Small intestine (tissue), 7 donors: ENCODE data around the gene GHRH. TPM values are rescaled to one million over a fixed set of nuclear protein-coding genes. Genes with fewer than 3 reads are reported as not detected.

ENCODE experiments used
- DNase-seq, 2 donors: peaks; one replicate each; pipeline versions ENCODE4 v3.0.0 to v3.0.0-alpha.2; 2013
- FAIRE-seq: peaks from 2 replicates; lab custom pipeline; 2012; peaks lifted over from hg19 to GRCh38; lab: Jason Lieb, UNC
- H3K27ac ChIP-seq, 3 donors: one replicate each; pipeline ENCODE4 v1.5.1; 2013; ENCODE audit warnings: low read length in 2 of 3, mild to moderate bottlenecking in 2 of 3, control low read depth in 1 of 3, inconsistent platforms in 1 of 3, low read depth in 1 of 3, moderate library complexity in 1 of 3
- H3K27me3 ChIP-seq, 3 donors: one replicate each; pipeline ENCODE4 v1.6.1; 2013; ENCODE audit warnings: low read length in 3 of 3, inconsistent platforms in 1 of 3; ENCODE audit not compliant: control insufficient read depth in 3 of 3, insufficient read depth in 3 of 3
- H3K36me3 ChIP-seq, 3 donors: one replicate each; pipeline ENCODE4 v1.6.1; 2013; ENCODE audit warnings: low read length in 3 of 3, inconsistent platforms in 1 of 3, low read depth in 1 of 3, mild to moderate bottlenecking in 1 of 3, moderate library complexity in 1 of 3; ENCODE audit not compliant: control insufficient read depth in 3 of 3, insufficient read depth in 2 of 3
- H3K4me1 ChIP-seq, 3 donors: one replicate each; pipeline ENCODE4 v1.6.1; 2013; ENCODE audit warnings: low read length in 2 of 3, inconsistent platforms in 1 of 3, low read depth in 1 of 3, mild to moderate bottlenecking in 1 of 3, moderate library complexity in 1 of 3; ENCODE audit not compliant: control insufficient read depth in 3 of 3, insufficient read depth in 2 of 3
- H3K4me3 ChIP-seq, 3 donors: one replicate each; pipeline ENCODE4 v1.5.1; 2013; ENCODE audit warnings: low read length in 3 of 3, control low read depth in 1 of 3, inconsistent platforms in 1 of 3, low read depth in 1 of 3, mild to moderate bottlenecking in 1 of 3, moderate library complexity in 1 of 3
- H3K9me3 ChIP-seq, 2 donors: one replicate each; pipeline ENCODE4 v1.6.1; 2013; ENCODE audit warnings: low read depth in 1 of 2, low read length in 1 of 2; ENCODE audit not compliant: control insufficient read depth in 2 of 2, insufficient read depth in 1 of 2
- WGBS, 3 donors: extraction: QIAGEN DNeasy Blood & Tissue Kit; methylation state at CpG; one replicate each; pipeline ENCODE4 v1.1.7; 2013; 5-methylcytosine and 5-hydroxymethylcytosine counted together
- polyA plus RNA-seq, 4 donors: library from polyadenylated mRNA; stranded (reverse) in 3 of 4; unstranded in 1 of 4; fragments of 200-250 nt in 3 of 4; fragments of 120-200 nt in 1 of 4; gene quantifications; one replicate each; pipeline versions ENCODE4 v1.2.1 to v1.2.3, GENCODE V29; 2013
- donor health status: healthy with polysubstance abuse.
- donor health status: control.
- donor health status: control.
- donor health status: Bipolar disorder and iron deficiency.
- donor health status: healthy.

Gene GHRH
- polyA plus RNA-seq, 4 donors = not detected

- peaks cover 0 to 40% (median 2%) of the 10 kb centered on the region in 3 donors for H3K36me3 ChIP-seq
- no peaks in the 10 kb centered on the region for H3K27me3 ChIP-seq
- peak overlapping the region in 2 of 3 donors; percentile 81 to 84 for H3K27ac ChIP-seq
- peaks cover 5 to 48% (median 24%) of the 10 kb centered on the region in 3 donors for H3K4me1 ChIP-seq
- FAIRE-seq (no peak), DNase-seq (peak; percentile 54 to 61)
- 24 to 68% (median 47%) methylated on average over 7 of the region's 7 CpGs for WGBS, 3 donors
- H3K9me3 ChIP-seq = peaks cover 0 to 10% of the 10 kb centered on the region in 2 donors
- H3K4me3 ChIP-seq = no peak overlapping the region
These were observed 34.0 kb upstream of the GHRH start for GRCh38 chr20:37295595-37295994.

DNA sequence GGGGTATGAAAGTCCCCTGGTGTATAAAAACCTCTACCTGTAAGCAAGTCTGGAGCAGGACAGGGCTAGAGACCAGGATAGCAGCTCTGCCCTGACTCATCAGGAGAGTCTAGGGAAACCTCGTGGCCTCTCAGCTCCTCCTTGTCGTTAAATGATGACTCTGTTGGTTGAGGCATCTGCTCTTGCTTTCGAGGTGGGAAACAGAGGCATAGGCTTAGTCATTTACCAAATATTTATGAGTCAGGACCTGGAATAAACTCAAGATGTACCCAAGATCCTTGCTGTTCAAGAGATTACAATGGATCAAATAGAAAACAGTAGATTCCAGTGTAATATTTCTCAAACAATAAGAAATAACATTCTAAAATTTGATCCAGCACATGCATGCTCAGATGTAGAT is 33.4 kb upstream of the GHRH start:
- 8 to 26% (median 24%) methylated on average over 3 of the region's 3 CpGs for WGBS, 3 donors
- Histone ChIP-seq H3K9me3 (peaks cover 0 to 10% of the 10 kb centered on the region in 2 donors), H3K27me3 (no peaks in the 10 kb centered on the region), H3K36me3 (peaks cover 0 to 37% (median 2%) of the 10 kb centered on the region in 3 donors), H3K27ac (peak overlapping the region; percentile 14 to 81 (median 35)), H3K4me3 (no peak overlapping the region), H3K4me1 (peaks cover 5 to 45% (median 24%) of the 10 kb centered on the region in 3 donors)
- FAIRE-seq (no peak), DNase-seq (peak; percentile 54 to 55)

GRCh38 chr20:37294262-37294981 is 32.8 kb upstream of the GHRH start:
- H3K27ac ChIP-seq = peak overlapping the region; percentile 35 to 81 (median 55)
- WGBS, 3 donors = 73 to 79% (median 77%) methylated on average over 6 of the region's 6 CpGs
- no peak for FAIRE-seq

GRCh38 chr20:37293301-37293943 is 31.8 kb upstream of the GHRH start:
- no peaks in the 10 kb centered on the region for H3K27me3 ChIP-seq
- 93 to 98% (median 94%) methylated on average over 11 of the region's 11 CpGs for WGBS, 3 donors
- H3K4me1 ChIP-seq = peaks cover 7 to 37% (median 24%) of the 10 kb centered on the region in 3 donors
- H3K27ac ChIP-seq = peak overlapping the region in 2 of 3 donors; percentile 29 to 81
- DNase-seq = no peak
- peaks cover 0 to 10% of the 10 kb centered on the region in 2 donors for H3K9me3 ChIP-seq
- H3K4me3 ChIP-seq = no peak overlapping the region
- peaks cover 0 to 24% (median 2%) of the 10 kb centered on the region in 3 donors for H3K36me3 ChIP-seq
- FAIRE-seq = no peak

More at GRCh38 chr20:37294262-37294981, 32.8 kb upstream of the GHRH start:
- Histone ChIP-seq H3K4me3 (no peak overlapping the region), H3K4me1 (peaks cover 5 to 39% (median 24%) of the 10 kb centered on the region in 3 donors), H3K27me3 (no peaks in the 10 kb centered on the region), H3K36me3 (peaks cover 0 to 32% (median 2%) of the 10 kb centered on the region in 3 donors), H3K9me3 (peaks cover 0 to 10% of the 10 kb centered on the region in 2 donors)
- DNase-seq = peak in 1 of 2 donors; percentile 49

DNA sequence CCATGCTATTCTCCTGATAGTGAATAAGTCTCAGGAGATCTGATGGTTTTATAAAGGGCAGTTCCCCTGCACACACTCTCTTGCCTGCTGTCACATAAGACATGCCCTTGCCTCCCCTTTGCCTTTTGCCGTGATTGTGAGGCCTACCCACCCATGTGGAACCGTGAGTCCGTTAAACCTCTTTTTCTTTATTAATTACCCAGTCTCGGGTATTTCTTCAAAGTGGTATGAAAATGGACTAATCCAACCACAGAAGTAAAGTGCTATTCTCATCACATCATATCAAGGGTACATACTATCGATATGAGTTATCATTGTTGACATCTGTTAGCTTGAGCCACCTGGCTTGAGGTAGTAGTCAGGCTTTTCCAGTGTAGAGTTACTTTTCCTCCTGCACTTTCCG is 30.1 kb upstream of the GHRH start:
- no peak overlapping the region for H3K27ac ChIP-seq
- WGBS, 3 donors = 86 to 90% (median 90%) methylated on average over 6 of the region's 6 CpGs
- FAIRE-seq = no peak

GRCh38 chr20:37290158-37290810 is 28.7 kb upstream of the GHRH start:
- DNase-seq (no peak), FAIRE-seq (no peak)
- Histone ChIP-seq H3K4me1 (peaks cover 7 to 27% (median 11%) of the 10 kb centered on the region in 3 donors), H3K36me3 (peaks cover 0 to 15% (median 2%) of the 10 kb centered on the region in 3 donors), H3K27me3 (no peaks in the 10 kb centered on the region), H3K27ac (peak overlapping the region; percentile 91 to 98 (median 96)), H3K4me3 (peak overlapping the region; percentile 88 to 99 (median 98)), H3K9me3 (peaks cover 0 to 10% of the 10 kb centered on the region in 2 donors)
- WGBS, 3 donors = 17 to 54% (median 36%) methylated on average over 21 of the region's 21 CpGs

More for the DNA sequence above, 30.1 kb upstream of the GHRH start:
- Histone ChIP-seq H3K9me3 (peaks cover 0 to 10% of the 10 kb centered on the region in 2 donors), H3K4me3 (no peak overlapping the region), H3K27me3 (no peaks in the 10 kb centered on the region), H3K36me3 (peaks cover 0 to 19% (median 2%) of the 10 kb centered on the region in 3 donors), H3K4me1 (peaks cover 7 to 30% (median 17%) of the 10 kb centered on the region in 3 donors)
- DNase-seq = no peak

DNA sequence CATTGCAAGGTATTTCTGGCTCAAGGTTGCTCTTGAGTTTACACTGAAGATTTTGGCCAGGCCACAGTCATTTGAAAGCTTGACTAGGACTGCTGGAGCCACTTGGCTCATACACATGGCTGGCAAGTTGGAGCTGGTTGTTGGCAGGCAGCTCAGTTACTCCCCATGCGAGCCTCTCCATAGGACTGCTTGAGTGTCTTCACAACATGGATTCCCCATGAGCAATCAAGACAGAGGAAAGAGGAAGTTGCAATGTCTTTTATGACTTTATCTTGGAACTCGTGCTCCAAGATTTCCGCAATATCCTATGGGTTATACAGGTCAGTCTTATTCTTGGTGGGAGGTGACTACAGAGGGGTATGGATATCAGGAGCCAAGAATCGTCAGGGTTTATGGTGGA is 26.5 kb upstream of the GHRH start:
- no peak overlapping the region for H3K27ac ChIP-seq
- H3K4me3 ChIP-seq = no peak overlapping the region
- H3K27me3 ChIP-seq = no peaks in the 10 kb centered on the region
- H3K9me3 ChIP-seq = peaks cover 0 to 3% of the 10 kb centered on the region in 2 donors
- peaks cover 0 to 26% (median 4%) of the 10 kb centered on the region in 3 donors for H3K4me1 ChIP-seq
- 69 to 78% (median 77%) methylated on average over 4 of the region's 4 CpGs for WGBS, 3 donors
- no peak for FAIRE-seq
- H3K36me3 ChIP-seq = peaks cover 0 to 9% (median 0%) of the 10 kb centered on the region in 3 donors
- no peak for DNase-seq
